Panc1 (cell line): ENCODE measurements around the gene RRP12.

ENCODE experiments used
- CTCF ChIP-seq: fragments of 450-650 bp; IDR thresholded peaks from 2 replicates; pipeline ENCODE4 v1.5.1; 2017; ENCODE audit warnings: mild to moderate bottlenecking
- POLR2AphosphoS5 ChIP-seq: IDR thresholded peaks from 2 replicates; pipeline ENCODE4 v1.6.1; 2012; ENCODE audit warnings: mild to moderate bottlenecking, low read depth, low read length, moderate library complexity
- REST ChIP-seq, 2 experiments: IDR thresholded peaks; 2 replicates each; pipeline ENCODE4 v1.6.1; 2011 to 2012; ENCODE audit warnings: low read depth in 2 of 2, control low read depth in 1 of 2, low read length in 1 of 2, mild to moderate bottlenecking in 1 of 2, moderate library complexity in 1 of 2; ENCODE audit not compliant: insufficient read depth in 1 of 2
- TCF7L2 ChIP-seq: IDR thresholded peaks from 2 replicates; pipeline ENCODE4 v1.6.1; 2011; ENCODE audit warnings: mild to moderate bottlenecking, low read depth, low read length, inconsistent platforms

GRCh38 chr10:97396056-97396455 lies 5.1 kb downstream of the RRP12 start:
- TF ChIP-seq CTCF (no peak), POLR2AphosphoS5 (no peak), REST (IDR thresholded peaks at IDR 0.05; ENCODE audit: insufficient read depth in 1 of 2, low read depth in 2 of 2, low read length in 1 of 2) (no peak), TCF7L2 (no peak)
